Activated CD8-positive, alpha-beta memory T cell treated with anti-CD3 and anti-CD28 coated beads, Interleukin-2, amount 10 ng/mL, durations not matched to agents 7 days and 5 days (primary cell): ENCODE data around the gene SLC29A1. TPM values are rescaled to one million over a fixed set of nuclear protein-coding genes. Genes with fewer than 3 reads are reported as not detected.
"Not testable (repeated sequence)": the region's sequence is repeated elsewhere in the genome, so short reads cannot be mapped to it uniquely, and the experiment has no call there.

Source experiments
- ATAC-seq: fragments of 150-1000 bp; cut with Tn5 transposase; one replicate; pipeline ENCODE4 v1.10.0; 2021; ENCODE audit warnings: moderate library complexity
- CTCF ChIA-PET: fragments of 350-600 bp; sonication (Branson Sonifier 250); formaldehyde crosslinking; loops from one replicate; lab custom pipeline; 2021; ENCODE audit warnings: antibody characterized with exemption; lab: Charles Lee
- DNase-seq: peaks from one replicate; pipeline ENCODE4 v3.0.0-alpha.2; 2020
- H3K27ac Mint-ChIP-seq: one replicate; pipeline ENCODE4 v1.8.0; 2021; ENCODE audit warnings: mild to moderate bottlenecking, mixed read lengths
- H3K27me3 Mint-ChIP-seq: one replicate; pipeline ENCODE4 v1.8.0; 2021; ENCODE audit warnings: mixed read lengths
- H3K36me3 Mint-ChIP-seq: one replicate; pipeline ENCODE4 v1.8.0; 2021; ENCODE audit warnings: mild to moderate bottlenecking, mixed read lengths
- H3K4me1 Mint-ChIP-seq: one replicate; pipeline ENCODE4 v1.8.0; 2021; ENCODE audit warnings: mixed read lengths
- H3K4me3 Mint-ChIP-seq: one replicate; pipeline ENCODE4 v1.8.0; 2021; ENCODE audit warnings: mild to moderate bottlenecking, moderate library complexity, mixed read lengths
- H3K9me3 Mint-ChIP-seq: one replicate; pipeline ENCODE4 v1.8.0; 2022; ENCODE audit warnings: low read depth, mixed read lengths
- total RNA-seq, 2 experiments: library from RNA; stranded (reverse); gene quantifications; one replicate each; pipeline ENCODE4 v1.2.3, GENCODE V29; 2021

Gene SLC29A1
- total RNA-seq, 2 experiments from 2014 or later, result 39.8 to 49.9 TPM

DNA sequence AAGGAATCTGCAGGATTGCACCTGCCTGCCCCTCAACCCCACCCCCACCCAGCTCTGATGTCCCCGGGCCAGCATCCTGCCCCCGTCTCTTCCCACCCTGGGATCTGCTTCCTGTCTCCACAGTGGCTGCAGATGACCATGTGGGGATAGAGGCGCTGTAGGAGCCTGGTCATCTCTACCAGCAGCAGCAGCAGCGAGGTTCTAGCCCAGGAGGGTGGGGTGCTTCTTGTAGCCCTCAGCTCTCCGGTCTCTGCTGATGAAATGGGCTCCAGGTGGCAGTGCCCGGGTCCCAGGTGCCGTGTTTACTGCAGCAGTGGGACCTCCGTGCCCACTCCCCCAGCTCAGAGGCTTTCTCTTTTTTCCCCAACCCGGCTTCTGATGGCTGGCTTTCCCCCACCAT is 39.6 kb upstream of the SLC29A1 start:
- no peak overlapping the region for H3K4me3 Mint-ChIP-seq
- H3K4me1 Mint-ChIP-seq, result peaks cover 6% of the 10 kb centered on the region
- H3K36me3 Mint-ChIP-seq, result no peaks in the 10 kb centered on the region

GRCh38 chr6:44185356-44185755 is 38.0 kb upstream of the SLC29A1 start:
- H3K27ac Mint-ChIP-seq, H3K9me3 Mint-ChIP-seq, ATAC-seq, H3K4me1 Mint-ChIP-seq, H3K4me3 Mint-ChIP-seq, H3K27me3 Mint-ChIP-seq, DNase-seq, H3K36me3 Mint-ChIP-seq: not testable (repeated sequence)
- CTCF ChIA-PET, result interaction anchor here (0.8 kb wide), 1 partner anchor 12 kb away, joined by 3 read pairs; no protein-coding TSS in a partner anchor

More for the DNA sequence above, 39.6 kb upstream of the SLC29A1 start:
- H3K27me3 Mint-ChIP-seq, result peaks cover 3% of the 10 kb centered on the region
- DNase-seq (no peak), ATAC-seq (no peak)
- no peak overlapping the region for H3K27ac Mint-ChIP-seq
- CTCF ChIA-PET, result no interaction called here
- no peaks in the 10 kb centered on the region for H3K9me3 Mint-ChIP-seq

GRCh38 chr6:44185953-44186634 is 37.3 kb upstream of the SLC29A1 start:
- Mint-ChIP-seq H3K9me3 (no peaks in the 10 kb centered on the region), H3K27ac (no peak overlapping the region), H3K36me3 (no peaks in the 10 kb centered on the region), H3K27me3 (peaks cover 7% of the 10 kb centered on the region), H3K4me1 (peaks cover 6% of the 10 kb centered on the region), H3K4me3 (no peak overlapping the region)
- no peak for DNase-seq
- peak; percentile 27 for ATAC-seq
- CTCF ChIA-PET, result interaction anchor here (0.8 to 1.2 kb wide), 2 partner anchors 13 to 51 kb away, joined by 4 to 6 read pairs; no protein-coding TSS in a partner anchor

DNA sequence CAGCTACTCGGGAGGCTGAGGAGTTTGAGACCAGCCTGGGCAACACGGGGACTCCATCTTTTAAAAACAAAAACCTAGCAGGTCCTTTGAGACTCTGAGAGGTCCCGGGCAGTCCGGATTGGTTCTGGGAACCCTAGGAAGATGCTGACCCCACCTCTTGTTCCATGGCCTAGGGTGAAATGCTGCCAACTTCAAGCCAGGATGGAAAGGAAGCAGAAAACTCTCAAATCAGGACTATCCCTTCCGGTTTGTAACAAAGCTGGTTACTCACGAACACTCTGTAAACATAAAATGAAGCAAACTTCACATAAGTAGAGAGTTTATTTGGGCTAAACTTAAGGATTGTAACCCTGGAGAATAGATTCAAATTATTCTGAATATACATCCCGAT is 36.8 kb upstream of the SLC29A1 start:
- H3K36me3 Mint-ChIP-seq, result no peaks in the 10 kb centered on the region
- peaks cover 7% of the 10 kb centered on the region for H3K27me3 Mint-ChIP-seq
- no peak overlapping the region for H3K4me3 Mint-ChIP-seq
- no peak for ATAC-seq
- no peak for DNase-seq
- peaks cover 6% of the 10 kb centered on the region for H3K4me1 Mint-ChIP-seq
- no peaks in the 10 kb centered on the region for H3K9me3 Mint-ChIP-seq
- H3K27ac Mint-ChIP-seq, result no peak overlapping the region
- CTCF ChIA-PET, result interaction anchor here (0.8 to 1.2 kb wide), 2 partner anchors 14 to 50 kb away, joined by 4 to 6 read pairs; no protein-coding TSS in a partner anchor

DNA sequence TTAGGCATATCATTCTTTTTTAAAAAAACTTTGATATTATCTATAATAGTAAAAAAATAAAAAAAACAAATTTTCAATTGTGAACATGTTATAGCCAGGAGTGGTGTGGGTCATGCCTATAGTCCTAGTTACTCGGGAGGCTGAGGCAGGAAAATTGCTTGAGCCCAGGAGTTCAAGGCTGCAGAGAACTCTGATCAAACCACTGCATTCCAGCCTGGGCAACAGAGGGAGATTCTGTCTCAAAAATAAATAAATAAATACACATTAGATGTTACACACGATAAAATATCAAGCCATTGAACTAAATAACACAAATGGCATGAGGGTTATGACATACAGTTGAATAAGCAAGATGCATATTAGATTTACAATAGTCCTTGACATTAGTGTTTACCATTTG is 34.6 kb upstream of the SLC29A1 start:
- ATAC-seq (no peak), DNase-seq (no peak)
- CTCF ChIA-PET, result interaction anchor here (1.4 to 1.9 kb wide), 2 partner anchors 16 to 49 kb away, joined by 5 to 7 read pairs; no protein-coding TSS in a partner anchor
- H3K27me3 Mint-ChIP-seq, result peaks cover 14% of the 10 kb centered on the region
- no peaks in the 10 kb centered on the region for H3K9me3 Mint-ChIP-seq
- H3K27ac Mint-ChIP-seq, result no peak overlapping the region
- H3K36me3 Mint-ChIP-seq, result no peaks in the 10 kb centered on the region
- no peak overlapping the region for H3K4me3 Mint-ChIP-seq
- peaks cover 8% of the 10 kb centered on the region for H3K4me1 Mint-ChIP-seq

- Mint-ChIP-seq H3K27me3 (peaks cover 17% of the 10 kb centered on the region), H3K27ac (no peak overlapping the region), H3K36me3 (no peaks in the 10 kb centered on the region), H3K9me3 (no peaks in the 10 kb centered on the region), H3K4me1 (peaks cover 8% of the 10 kb centered on the region), H3K4me3 (no peak overlapping the region)
- CTCF ChIA-PET, result interaction anchor here (1.4 to 1.9 kb wide), 2 partner anchors 17 to 48 kb away, joined by 5 to 7 read pairs; no protein-coding TSS in a partner anchor
- no peak for ATAC-seq
- no peak for DNase-seq
These were observed 34.1 kb upstream of the SLC29A1 start for GRCh38 chr6:44189257-44189656.

- H3K9me3 Mint-ChIP-seq, result no peaks in the 10 kb centered on the region
These were observed 32.7 kb upstream of the SLC29A1 start for GRCh38 chr6:44190715-44191114.

DNA sequence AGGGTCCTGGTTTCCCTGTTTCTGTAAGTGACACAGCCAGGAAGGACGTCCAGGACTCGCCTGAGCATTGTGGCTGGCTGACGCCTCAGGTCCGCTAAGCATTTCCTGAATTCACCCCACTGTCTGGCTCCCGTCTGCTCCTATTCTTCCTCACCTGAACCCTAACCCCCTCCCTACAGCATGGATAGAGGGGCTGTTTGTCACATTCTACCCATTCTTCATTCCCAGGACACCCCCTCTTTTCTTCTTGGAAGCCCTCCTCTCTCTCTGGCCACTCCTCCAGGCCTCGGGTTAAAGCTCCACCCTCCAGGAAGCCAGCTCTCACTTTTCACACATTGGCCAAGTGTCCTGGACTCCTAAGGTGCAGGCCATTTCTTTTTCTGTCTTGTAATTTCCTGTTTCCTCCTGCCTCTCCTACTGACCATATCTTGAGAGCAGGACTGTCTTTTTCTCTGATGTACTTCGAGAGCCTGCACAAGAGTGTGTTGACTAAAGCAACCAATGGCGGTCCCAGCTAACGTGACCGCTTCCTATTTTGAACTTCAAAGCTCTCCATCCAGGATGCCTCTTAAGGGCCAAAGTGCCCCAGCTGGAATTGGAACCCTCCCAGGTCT is 30.9 kb upstream of the SLC29A1 start:
- H3K36me3 Mint-ChIP-seq, result no peaks in the 10 kb centered on the region
- CTCF ChIA-PET, result interaction anchor here (1.5 to 1.9 kb wide), 2 partner anchors 20 kb away, joined by 3 to 7 read pairs; no protein-coding TSS in a partner anchor

More at GRCh38 chr6:44190715-44191114, 32.7 kb upstream of the SLC29A1 start:
- Mint-ChIP-seq H3K27ac (no peak overlapping the region), H3K27me3 (peaks cover 19% of the 10 kb centered on the region), H3K4me1 (peaks cover 8% of the 10 kb centered on the region), H3K4me3 (no peak overlapping the region), H3K36me3 (no peaks in the 10 kb centered on the region)
- no peak for DNase-seq
- CTCF ChIA-PET, result interaction anchor here (1.9 kb wide), 1 partner anchor 47 kb away, joined by 5 read pairs; no protein-coding TSS in a partner anchor
- no peak for ATAC-seq

DNA sequence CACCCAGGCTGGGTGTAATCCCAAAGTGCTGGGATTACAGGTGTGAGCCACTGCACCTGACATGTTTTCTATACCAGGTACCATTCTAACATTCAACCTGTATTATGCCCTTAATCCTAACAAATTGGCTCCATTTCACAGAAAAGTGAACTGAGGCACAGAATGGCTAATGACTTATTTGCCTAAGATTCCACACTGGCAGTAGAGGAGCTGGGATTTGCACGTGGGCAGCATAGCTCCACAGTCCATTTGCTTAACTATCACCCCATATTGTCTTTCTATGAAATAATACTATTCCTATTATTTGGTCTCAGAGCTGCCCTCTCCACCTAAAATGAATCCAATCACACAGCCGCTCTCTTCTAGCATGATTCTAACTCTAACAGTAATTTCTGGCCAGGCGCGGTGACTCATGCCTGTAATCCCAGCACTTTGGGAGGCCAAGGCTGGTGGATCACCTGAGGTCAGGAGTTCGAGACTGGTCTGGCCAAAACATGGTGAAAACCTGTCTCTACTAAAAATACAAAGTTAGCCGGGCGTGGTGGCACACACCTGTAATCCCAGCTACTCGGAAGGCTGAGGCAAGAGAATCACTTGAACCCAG is 30.0 kb upstream of the SLC29A1 start:
- peaks cover 2% of the 10 kb centered on the region for H3K4me1 Mint-ChIP-seq
- no peak for ATAC-seq
- no peaks in the 10 kb centered on the region for H3K36me3 Mint-ChIP-seq
- no peaks in the 10 kb centered on the region for H3K9me3 Mint-ChIP-seq
- peaks cover 19% of the 10 kb centered on the region for H3K27me3 Mint-ChIP-seq
- CTCF ChIA-PET, result interaction anchor here (1.1 to 1.9 kb wide), 3 partner anchors 20 to 44 kb away, joined by 3 to 7 read pairs (median 3); no protein-coding TSS in a partner anchor
- H3K27ac Mint-ChIP-seq, result no peak overlapping the region
- no peak overlapping the region for H3K4me3 Mint-ChIP-seq
- no peak for DNase-seq

More for the DNA sequence above, 30.9 kb upstream of the SLC29A1 start:
- DNase-seq (no peak), ATAC-seq (no peak)
- Mint-ChIP-seq H3K4me3 (no peak overlapping the region), H3K4me1 (peaks cover 2% of the 10 kb centered on the region), H3K27me3 (peaks cover 19% of the 10 kb centered on the region), H3K9me3 (no peaks in the 10 kb centered on the region), H3K27ac (no peak overlapping the region)

- CTCF ChIA-PET, result no interaction called here
- no peaks in the 10 kb centered on the region for H3K9me3 Mint-ChIP-seq
- no peaks in the 10 kb centered on the region for H3K36me3 Mint-ChIP-seq
- ATAC-seq, result no peak
- no peak overlapping the region for H3K4me3 Mint-ChIP-seq
- DNase-seq, result no peak
- H3K27ac Mint-ChIP-seq, result no peak overlapping the region
- peaks cover 2% of the 10 kb centered on the region for H3K4me1 Mint-ChIP-seq
- peaks cover 17% of the 10 kb centered on the region for H3K27me3 Mint-ChIP-seq
These were observed 29.1 kb upstream of the SLC29A1 start for GRCh38 chr6:44194326-44194725.

GRCh38 chr6:44196351-44196750 is 27.0 kb upstream of the SLC29A1 start:
- H3K4me1 Mint-ChIP-seq, H3K36me3 Mint-ChIP-seq, H3K4me3 Mint-ChIP-seq, DNase-seq, H3K27ac Mint-ChIP-seq, CTCF ChIA-PET, ATAC-seq, H3K9me3 Mint-ChIP-seq: not testable (repeated sequence)
- H3K27me3 Mint-ChIP-seq, result peaks cover 17% of the 10 kb centered on the region

DNA sequence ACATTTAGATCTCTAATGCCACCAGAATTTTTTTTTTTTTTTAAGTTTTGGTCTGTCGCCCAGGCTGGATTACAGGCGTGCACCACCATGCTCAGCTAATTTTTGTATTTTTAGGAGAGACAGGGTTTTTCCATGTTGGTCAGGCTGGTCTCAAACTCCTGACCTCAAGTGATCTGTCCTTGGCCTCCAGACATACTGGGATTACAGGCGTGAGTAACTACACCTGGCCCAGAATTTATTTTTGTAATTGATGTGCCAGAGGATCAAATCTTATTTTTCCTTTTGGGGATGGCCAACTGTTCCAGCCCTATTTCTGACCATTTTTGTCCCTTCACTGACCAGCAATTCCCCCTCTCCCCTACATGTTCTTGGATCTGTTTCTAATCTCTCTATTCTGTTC is 24.7 kb upstream of the SLC29A1 start:
- Mint-ChIP-seq H3K4me1 (no peaks in the 10 kb centered on the region), H3K4me3 (no peak overlapping the region), H3K36me3 (no peaks in the 10 kb centered on the region), H3K27ac (no peak overlapping the region), H3K9me3 (no peaks in the 10 kb centered on the region), H3K27me3 (peaks cover 14% of the 10 kb centered on the region)
- CTCF ChIA-PET, result interaction anchor here (0.7 kb wide), 1 partner anchor 27 kb away, joined by 3 read pairs; no protein-coding TSS in a partner anchor
- ATAC-seq (no peak), DNase-seq (no peak)

DNA sequence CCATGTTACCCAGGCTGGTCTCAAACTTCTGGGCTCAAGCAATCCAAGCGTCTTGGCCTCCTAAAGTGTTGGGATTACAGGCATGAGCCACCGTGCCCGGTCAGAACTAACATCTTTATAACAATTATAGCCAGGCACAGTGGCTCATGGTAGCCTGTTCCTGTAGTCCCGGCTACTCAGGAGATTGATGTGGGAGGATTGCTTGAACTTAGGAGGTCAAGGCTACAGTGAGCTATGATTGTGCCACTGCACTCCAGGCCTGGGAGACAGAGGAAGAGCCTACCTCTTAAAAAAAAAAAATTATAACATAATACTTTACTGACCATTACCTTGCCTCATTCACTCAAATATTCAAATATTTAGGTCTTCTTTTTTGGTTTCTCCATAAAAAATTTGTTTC is 23.5 kb upstream of the SLC29A1 start:
- Mint-ChIP-seq H3K36me3 (no peaks in the 10 kb centered on the region), H3K27ac (no peak overlapping the region), H3K4me1 (no peaks in the 10 kb centered on the region), H3K27me3 (peaks cover 8% of the 10 kb centered on the region), H3K4me3 (no peak overlapping the region), H3K9me3 (no peaks in the 10 kb centered on the region)
- CTCF ChIA-PET, result interaction anchor here (0.9 to 1.0 kb wide), 2 partner anchors 22 to 27 kb away, joined by 3 read pairs; no protein-coding TSS in a partner anchor
- no peak for DNase-seq
- no peak for ATAC-seq
